TTC549 (cell line): ENCODE results near the gene TBCD.
"Not testable (repeated sequence)": the region's sequence is repeated elsewhere in the genome, so short reads cannot be mapped to it uniquely, and the experiment has no call there.

ENCODE experiments used
- FAIRE-seq: peaks from 2 replicates; lab custom pipeline; 2012; peaks lifted over from hg19 to GRCh38; lab: Jason Lieb, UNC

TBCD gene

DNA sequence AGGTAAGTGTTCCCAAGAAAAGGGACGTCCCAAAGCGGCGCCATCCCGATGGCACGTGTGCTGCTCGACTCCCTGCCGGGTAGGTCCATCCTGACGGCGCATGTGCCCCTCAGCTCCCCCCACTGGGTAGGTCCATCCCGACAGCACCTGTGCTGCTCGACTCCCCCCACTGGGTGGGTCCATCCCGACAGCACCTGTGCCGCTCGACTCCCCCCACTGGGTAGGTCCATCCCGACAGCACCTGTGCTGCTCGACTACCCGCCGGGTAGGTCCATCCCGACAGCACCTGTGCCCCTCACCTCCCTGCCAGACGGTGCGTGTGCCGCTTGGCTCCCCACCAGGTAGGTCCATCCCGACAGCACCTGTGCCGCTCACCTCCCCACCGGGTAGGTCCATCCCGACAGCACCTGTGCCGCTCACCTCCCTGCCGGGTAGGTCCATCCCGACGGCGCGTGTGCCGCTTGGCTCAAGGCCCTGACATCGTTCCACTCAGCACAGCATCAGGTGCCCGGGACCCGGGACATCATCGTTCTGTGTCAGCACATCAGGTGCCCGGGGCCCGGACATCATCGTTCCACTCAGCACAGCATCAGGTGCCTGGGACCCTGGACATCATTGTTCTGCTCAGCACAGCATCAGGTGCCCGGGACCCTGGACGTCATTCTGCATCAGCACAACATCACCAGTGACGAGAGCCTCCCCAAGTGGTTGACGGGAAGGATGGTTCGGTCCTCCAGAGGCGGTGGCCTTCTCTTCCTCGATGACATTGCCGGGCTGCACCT, 22.2 kb upstream of the TBCD start:
- FAIRE-seq: no peak

- FAIRE-seq: no peak
Measured at GRCh38 chr17:82732118-82732743, 19.6 kb upstream of the TBCD start.

DNA sequence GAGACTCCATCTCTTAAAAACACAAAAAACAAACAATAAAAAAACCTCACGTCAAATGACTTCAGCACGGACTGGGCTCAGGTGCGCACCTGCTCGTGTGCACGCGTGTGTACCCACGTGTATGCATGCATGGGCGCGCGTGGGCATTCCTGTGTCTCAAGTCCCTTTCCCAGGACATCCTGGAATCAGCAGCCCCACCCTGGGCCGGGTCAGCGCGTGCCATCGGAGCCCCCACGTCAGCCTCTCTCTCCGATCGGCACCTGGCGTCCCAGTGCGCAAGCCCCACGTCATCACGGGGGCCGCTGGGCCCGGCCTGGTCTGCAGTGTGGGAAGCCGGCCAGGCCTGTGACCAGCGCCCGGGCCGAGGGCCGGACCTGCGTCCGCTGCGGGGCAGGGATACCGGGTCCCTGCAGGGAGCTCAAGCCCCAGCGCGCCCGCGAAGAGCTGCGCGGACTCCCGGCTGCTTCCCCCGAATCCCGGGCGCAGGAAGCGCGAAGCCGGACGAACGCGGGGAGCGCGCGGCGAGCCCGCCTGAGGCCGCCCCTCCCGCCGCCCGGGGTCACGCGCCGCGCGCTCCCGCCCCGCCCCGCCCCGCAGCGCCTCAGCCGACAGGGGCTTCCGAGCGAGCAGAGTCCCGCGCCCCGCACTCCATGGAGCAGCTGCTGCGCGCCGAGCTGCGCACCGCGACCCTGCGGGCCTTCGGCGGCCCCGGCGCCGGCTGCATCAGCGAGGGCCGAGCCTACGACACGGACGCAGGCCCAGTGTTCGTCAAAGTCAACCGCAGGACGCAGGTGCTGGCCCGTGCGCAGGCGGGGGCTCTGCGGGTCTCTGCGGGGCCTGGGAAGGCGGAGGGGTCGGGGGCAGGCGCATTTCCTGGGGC, 16.6 kb upstream of the TBCD start, which contains the start of gene FN3K:
Gene FN3K (plus strand): TSS at position 629 of the 880 bp plus-strand sequence. CDS start 22 bp downstream, at position 651.
- no peak for FAIRE-seq

GRCh38 chr17:82736511-82737185, 15.2 kb upstream of the TBCD start:
- FAIRE-seq: no peak

DNA sequence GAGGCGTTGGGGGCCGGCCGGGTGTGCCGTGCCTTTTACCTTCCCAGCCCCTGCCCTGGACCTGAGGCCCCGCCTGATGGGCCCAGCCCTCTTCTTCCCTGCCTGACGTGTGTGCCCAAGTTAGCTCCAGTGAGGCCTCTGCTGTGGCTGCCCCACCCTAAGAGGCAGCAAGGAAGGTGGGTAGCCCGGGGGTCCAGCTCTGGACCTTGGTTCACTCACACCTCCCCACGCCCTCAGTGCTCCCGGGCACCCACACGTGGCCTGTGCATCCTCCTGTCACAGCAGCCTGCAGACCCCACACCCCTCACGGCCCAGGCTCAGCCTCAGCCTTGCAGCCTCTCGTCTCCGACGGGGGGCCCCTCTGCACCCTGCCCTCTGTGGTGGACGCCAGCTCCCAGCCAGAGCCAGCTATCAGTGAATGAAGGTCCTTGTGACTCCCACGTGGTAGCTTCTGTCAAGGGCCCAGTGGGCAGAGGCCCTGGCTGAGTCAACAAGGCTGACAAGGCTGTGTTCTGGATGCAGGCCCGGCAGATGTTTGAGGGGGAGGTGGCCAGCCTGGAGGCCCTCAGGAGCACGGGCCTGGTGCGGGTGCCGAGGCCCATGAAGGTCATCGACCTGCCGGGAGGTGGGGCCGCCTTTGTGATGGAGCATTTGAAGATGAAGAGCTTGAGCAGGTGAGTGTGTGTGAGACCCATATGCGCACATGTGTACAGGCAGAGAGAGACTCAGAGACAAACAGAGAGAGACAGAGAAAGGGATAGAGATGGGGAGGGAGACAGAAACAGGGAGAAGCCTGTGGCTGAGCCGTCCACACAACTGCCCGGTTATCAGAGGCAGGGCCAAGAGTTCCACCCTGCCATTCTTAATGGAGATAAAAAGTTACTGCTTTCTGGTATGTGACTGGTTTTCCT, 13.6 kb upstream of the TBCD start:
- no peak for FAIRE-seq

DNA sequence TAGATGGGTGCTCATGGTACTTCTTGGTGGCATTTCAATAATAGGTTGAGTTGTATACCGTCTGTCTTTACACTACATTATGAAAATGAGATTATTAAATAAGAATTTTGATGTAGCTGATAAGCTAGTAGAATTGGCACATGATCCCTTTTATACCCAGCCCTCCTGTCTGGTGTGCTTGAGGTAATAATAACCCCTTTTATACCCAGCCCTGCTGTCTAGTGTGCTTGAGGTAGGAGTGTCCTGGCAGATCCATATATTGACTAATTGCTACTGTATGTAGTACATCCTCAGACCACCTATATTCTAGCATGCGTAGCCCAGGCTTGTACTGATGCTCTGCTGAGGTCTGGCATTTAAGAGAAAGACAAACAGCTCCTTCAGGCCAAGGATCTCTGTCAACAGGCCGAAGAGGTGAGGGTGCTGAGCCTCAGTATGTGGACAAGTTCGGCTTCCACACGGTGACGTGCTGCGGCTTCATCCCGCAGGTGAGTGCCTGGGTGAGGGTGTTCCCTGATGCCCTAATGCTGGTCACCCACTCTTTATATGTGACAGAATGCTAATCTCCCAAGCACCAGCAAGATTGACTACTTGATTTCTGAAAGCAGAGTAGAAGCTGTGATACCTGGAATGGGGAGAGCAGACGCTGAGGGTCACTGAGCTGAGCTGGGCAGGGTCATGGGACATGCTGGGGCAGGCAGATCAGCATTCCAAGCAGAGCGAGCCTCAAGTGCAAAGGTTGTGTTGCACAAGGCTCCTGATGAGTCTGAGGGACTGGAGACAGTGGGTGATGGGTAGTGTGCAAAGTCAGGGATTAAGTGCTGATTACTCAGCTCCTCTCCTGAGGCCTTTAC, 10.7 kb upstream of the TBCD start:
- FAIRE-seq: no peak

DNA sequence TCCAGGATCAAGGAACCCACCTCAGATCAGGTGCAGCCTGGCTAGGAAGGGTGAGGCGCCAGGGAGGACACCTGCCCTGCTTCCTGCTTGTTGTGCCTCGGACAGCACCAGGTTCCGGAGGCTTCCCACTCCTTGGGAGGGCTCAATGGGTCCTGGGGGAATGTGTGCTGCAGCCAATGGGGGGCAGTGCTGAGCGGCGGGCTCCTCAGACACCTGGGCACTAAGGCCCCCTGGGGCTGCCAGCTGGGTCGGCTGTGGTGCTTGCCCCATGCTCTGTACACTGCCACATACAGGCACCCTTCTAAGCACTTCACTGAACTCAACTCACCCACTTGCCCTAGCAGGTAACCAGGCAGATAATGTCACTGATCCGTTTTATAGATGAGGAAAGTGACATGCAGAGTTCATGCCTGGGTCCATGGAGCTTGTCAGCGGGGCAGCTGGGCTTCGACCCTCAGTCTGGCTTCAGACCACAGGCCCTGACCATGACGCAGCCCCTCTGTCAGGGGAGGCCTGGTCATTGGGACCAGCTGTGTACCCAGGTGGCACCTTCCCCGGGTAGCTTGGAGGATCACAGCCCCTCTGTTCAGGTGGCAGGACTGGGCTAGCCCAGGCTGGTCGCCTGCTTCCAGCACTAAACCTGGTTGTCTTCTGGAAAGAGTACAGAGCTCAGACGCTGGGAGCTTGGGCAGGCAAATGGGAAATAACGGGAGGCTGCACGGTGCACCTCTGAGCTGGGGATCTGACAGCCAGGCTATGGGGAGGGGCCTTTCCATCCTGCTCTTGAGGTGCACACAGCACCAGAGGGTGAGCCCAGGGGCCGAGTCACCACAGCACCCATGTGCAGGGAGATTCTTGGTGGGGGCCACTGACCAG, 8.3 kb upstream of the TBCD start:
- no peak for FAIRE-seq

DNA sequence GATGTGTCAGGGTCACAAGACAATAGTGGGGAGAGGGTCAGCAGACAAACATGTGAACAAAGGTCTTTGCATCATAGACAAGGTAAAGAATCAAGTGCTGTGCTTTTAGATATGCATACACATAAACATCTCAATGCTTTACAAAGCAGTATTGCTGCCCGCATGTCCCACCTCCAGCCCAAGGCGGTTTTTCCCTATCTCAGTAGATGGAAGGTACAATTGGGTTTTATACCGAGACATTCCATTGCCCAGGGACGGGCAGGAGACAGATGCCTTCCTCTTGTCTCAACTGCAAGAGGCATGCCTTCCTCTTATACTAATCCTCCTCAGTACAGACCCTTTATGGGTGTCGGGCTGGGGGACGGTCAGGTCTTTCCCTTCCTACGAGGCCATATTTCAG, 7.1 kb upstream of the TBCD start:
- FAIRE-seq: not testable (repeated sequence)

DNA sequence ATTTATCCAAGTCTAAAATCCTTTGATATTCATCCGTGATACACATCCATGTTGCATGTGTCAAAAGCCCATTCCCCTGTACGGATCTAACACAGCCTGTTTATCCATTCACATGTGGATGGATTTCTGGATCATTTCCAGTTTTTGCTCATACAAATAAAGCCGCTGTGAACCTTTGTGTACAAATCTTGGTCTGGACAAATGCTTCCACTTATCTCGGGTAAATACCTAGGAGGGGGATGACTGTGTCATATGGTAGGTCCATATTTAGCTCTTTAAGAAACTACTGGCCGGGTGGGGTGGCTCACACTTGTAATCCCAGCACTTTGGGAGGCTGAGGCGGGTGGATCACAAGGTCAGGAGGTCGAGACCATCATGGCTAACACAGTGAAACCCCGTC, 6.3 kb upstream of the TBCD start:
- no peak for FAIRE-seq

- FAIRE-seq: no peak
Measured at GRCh38 chr17:82748756-82749155, 3.1 kb upstream of the TBCD start.

GRCh38 chr17:82750241-82750908, 1.5 kb upstream of the TBCD start:
- no peak for FAIRE-seq

DNA sequence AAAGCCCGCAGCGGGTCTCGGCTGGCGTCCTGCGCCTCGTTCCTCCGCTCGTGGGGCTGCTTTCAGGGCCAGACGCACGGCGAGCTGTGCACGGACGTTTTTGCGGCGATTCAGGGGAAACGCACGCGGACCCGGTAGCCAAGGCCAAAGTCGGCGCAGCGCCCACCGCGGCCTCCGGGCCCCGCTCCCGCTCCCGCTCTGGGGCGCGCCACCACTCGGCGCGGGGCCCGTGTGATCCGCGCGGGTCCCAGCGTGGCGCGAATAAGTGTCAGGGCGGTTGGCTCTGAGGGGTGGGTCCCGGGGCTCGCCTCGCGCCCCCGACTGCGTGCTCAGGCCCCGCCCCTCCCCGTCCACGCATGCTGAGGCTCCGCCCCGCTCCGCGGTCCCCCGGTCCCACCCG, 694 bp upstream of the TBCD start:
- no peak for FAIRE-seq

GRCh38 chr17:82752371-82753200, 721 bp downstream of the TBCD start:
- no peak for FAIRE-seq

DNA sequence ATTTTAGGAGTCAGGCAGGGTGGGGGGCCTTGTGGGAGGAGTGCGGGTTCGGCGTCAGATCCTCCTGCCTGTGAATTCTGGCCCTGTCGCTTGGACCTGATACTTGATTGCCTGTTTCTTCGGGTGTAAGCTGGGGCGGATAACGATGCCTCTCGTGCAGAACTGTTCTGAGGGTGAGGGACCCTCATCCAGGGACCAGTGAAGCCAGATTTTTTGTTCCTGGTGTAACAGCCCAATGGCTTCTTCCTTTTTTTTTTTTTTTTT, 1.3 kb downstream of the TBCD start:
- no peak for FAIRE-seq

- FAIRE-seq: no peak
Measured at GRCh38 chr17:82754297-82755208, 2.7 kb downstream of the TBCD start.

GRCh38 chr17:82756166-82756565, 4.3 kb downstream of the TBCD start:
- FAIRE-seq: no peak

DNA sequence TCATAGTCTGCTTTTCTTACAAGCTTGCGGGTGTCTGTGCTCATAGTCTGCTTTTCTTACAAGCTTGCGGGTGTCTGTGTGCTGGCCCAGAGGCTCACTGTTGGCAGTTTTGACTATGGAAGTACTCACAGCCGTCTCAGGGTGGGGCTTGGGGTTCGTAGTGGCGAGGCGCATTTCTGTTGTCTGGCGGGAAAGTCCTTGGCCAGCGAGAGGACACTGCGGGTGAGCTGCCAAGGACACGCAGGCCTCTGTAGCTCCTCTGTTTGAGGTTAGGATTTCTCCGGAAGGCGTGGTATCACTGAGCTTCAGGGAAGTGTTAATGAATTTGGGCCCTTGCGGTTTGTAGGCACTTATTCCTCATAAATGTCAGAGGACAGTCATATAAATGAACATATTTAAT, 13.5 kb downstream of the TBCD start:
- no peak for FAIRE-seq
